ENCODE measurements around the gene AKAP12. TPM values are rescaled to one million over a fixed set of nuclear protein-coding genes. Genes with fewer than 3 reads are reported as not detected.

AKAP12 gene
- total RNA-seq, 1 donor from 2014 or later: 8.0 TPM

DNA sequence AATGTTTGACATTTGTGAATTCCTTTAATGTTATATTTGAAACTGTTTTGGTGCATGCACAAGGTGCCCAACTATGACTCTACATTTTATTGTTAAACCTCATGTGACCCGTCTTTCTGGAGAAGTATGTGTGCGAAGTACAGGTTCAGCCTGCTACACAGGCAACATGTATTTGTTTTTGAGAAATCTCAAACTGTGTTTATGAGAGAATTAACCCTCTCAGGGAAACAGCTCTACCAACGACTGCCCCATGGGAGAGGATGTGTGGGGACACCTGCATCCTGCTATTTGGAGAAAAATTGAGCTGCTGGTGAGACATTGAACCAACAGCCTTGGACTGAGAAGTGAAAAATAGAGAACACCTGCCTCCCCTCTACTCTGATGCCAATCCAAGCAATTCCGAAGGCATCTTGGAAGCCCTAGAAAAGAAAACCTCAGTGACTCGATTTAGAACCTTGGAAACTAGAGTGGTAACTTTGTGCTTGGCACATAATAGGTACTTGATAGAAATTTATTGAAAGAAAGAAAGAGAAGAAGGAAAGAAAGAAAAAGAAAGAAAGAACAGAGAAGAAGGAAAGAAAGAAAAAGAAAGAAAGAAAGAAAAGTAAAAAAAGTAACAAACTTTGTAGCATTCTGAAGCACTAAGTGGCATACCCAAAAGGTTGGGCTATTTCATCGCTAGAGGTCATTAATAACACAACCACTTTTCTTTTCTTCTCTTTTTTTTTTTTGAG, 2.9 kb upstream of the AKAP12 start:
- no peak for DNase-seq (ENCODE audit: low read depth)

GRCh38 chr6:151240036-151240685, 394 bp downstream of the AKAP12 start:
- DNase-seq (ENCODE audit: low read depth): peak; percentile 71

DNA sequence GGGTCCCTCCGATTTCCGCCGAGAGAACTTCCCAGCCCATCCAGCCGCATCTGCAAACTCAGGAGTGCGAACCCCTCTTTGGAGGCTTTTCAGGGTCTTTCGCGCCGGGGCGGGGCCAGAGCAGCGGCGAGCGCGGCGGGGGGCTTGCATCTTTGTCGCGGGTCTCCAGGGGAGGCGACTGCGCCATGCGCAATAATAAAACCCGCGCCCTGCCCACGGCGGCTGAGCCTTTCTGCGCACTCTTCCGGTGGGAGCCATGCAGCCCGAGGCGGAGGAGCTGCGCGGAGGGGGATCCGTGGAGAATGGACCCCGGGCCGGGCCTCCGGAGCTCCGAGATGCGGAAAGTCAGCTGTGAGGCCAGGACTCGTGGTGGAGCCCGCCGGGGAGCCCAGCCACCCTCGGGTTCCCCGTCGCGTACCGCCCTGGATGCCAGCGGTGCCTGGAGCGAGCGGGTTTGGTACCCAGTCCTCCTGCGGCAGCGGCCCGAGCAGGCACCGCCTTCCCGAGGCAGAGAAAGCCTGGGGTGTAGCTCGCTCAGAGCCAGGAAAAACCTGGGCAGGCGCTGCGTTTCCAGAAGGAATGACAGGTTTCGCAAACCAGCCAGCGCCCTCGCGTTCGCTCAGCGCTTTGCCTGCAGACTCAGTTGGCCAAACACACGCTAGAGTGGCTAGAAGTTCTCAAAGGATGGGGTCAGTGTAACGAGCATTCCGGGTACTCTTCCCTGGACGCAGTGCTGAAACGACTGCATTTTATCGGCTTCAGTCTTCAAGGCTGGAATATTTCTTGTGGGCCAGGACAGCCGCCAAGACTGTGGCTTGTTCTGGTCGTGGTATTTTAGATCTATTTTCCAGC, 1.2 kb downstream of the AKAP12 start:
- DNase-seq (ENCODE audit: low read depth): peak; percentile 48

DNA sequence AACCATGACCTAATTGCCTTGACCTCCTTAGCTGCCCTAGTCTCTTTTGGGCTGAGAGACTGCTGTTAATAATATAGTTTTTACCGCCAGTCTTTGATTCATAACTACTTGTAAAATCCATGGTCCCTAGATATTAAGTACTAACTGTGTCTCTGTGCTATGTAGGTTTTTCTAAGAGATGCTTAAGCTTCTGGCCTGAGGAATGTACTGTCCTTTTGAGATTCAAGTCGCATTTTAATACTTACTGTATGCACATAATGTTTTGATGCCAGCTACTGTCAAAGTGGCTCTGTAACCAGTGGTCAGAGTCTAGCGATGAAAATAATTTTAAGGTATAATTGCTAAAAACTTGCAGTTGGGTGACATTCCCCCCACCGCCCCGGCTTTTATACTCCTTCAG, 2.1 kb downstream of the AKAP12 start:
- no peak for DNase-seq (ENCODE audit: low read depth)

DNA sequence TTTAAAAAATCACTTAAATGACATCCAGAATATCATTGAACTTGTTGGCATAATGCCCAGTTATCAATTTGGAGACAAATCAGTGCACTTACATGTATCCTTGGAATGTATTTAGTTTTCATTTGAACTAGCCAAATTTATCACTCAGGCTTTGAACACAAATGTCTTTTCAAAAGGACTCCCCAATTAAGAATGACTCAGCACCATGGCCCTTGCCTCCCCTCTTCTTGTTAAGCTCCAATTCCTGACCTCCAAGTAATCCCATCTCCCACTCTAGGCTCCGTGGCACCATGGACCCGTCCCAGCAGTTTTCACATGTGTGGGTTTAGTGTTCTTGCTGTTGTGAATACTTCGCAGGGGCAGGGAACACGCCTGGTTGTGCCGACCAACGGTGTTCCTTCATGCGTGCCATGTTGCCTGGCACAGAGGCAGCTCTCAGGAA, 2.7 kb downstream of the AKAP12 start:
- no peak for DNase-seq (ENCODE audit: low read depth)

GRCh38 chr6:151243481-151243880, 3.7 kb downstream of the AKAP12 start:
- no peak for DNase-seq (ENCODE audit: low read depth)

GRCh38 chr6:151247490-151247889, 7.7 kb downstream of the AKAP12 start:
- no peak for DNase-seq (ENCODE audit: low read depth)

- no peak for DNase-seq (ENCODE audit: low read depth)
Observed at GRCh38 chr6:151248295-151248694, 8.5 kb downstream of the AKAP12 start.

GRCh38 chr6:151252634-151253033, 12.9 kb downstream of the AKAP12 start:
- no peak for DNase-seq (ENCODE audit: low read depth)

- no peak for DNase-seq (ENCODE audit: low read depth)
Observed at GRCh38 chr6:151254451-151255081, 14.8 kb downstream of the AKAP12 start.

DNA sequence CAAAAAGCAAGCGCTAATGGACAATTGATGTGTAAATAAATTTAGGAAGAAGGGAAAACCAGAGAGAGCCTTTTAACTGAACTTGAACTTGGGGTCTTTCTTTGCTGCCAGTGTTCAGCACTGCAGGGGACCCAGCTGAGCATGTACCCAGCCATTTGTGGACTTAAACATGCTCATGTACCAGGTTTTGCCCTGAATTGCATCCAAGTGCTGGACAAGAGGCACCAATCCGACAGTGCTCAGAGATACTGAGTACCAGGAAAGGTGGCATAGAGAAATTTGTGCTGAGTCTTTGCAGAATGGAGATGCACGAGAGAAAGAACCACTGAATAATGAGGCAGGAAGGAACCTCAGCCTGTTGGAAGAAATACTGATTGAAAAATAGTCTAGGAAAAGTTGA, 16.0 kb downstream of the AKAP12 start:
- DNase-seq (ENCODE audit: low read depth): no peak

DNA sequence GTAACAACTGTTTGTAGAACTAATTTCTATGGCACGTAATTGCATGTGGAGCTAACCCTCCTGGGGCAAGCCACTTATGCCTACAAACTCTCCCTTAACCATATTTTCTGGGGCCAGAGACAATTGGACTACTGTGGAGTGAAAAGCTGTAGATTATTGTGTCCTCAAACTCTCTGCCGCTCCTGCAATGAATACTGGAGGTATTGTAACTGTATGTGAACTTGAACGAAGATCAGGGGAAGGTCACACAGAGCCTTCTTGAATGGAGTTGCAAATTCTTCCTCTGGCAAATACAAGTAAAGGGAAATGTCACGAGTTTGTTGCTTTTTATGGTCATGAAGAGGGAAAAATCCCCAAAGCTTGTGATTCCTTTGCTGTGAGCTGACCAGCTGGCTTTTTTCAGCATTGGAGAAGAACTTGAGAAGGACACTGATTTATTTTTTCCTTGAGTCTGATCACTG, 18.2 kb downstream of the AKAP12 start:
- no peak for DNase-seq (ENCODE audit: low read depth)

DNA sequence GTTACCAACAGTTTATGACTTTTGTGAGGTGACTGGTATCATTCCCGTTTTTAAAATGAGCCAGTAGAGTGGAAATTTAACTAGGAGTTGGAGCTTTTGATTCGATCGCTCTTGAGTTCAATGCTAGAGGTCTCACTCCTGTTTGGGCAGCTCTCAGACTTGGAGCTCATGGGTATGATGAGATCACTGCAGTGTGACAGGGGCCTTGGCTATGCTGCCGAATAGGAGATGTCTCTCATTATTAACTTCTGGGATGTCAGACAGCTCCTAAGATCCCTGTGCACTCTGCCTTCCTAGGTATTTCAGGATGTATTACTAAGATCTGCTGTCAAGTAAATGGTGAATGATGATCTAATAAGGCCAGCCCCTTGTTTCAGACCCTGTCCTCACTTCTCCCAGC, 20.4 kb downstream of the AKAP12 start:
- DNase-seq (ENCODE audit: low read depth): no peak

DNA sequence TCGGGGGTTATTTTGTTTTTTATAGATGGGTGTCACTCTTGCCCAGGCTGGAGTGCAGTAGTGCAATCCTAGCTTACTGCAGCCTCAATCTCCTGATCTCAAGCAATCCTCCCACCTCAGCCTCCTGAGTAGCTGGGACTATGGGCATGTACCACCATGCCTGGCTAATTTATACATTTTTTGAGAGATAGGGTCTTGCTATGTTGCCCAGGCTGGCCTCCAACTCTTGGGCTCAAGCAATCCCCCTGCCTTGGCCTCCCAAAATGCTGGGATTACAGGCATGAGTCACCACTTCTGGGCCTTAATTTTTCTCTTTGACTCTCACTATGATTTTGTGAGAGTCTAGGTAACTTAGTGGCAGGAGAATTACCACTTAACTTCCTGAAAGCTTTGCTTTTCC, 23.3 kb downstream of the AKAP12 start:
- DNase-seq (ENCODE audit: low read depth): no peak

DNA sequence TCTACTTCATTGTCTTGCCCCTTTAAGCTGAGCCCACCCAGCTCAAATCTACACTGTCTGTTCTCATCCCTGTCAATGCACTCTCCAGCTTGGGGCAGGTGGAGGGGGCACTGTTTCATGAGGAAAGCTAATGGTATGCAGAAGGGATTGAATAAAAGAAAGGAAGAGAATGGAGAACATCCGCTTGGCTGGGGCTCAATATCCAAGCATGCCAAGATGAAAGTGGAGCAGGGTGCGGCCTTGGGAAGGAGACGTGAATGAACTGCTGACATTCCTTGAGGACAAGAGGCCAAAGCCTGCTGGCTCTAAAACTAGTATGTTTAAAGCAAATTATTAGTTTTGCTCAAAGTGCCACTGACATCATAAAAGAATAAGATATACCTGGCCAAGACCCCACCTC, 24.2 kb downstream of the AKAP12 start:
- DNase-seq (ENCODE audit: low read depth): no peak

DNA sequence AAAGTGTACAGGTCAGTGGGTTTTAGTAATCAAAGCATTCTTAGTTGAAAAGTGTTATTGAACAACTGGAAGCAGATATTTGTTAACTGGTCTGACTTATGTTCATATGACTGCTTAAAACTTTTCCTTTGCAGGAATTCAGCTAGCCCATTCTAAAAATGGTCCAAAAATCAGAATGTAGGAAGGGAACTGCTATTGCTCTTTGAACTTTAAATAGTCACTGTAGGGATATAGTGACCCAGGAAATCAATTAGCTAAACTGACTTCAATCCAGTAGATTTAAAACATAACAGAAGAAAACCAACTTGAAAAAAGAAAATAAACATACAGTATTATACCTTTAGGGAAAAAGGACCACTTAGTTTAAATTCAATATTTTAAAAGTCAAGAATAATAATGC, 25.5 kb downstream of the AKAP12 start:
- no peak for DNase-seq (ENCODE audit: low read depth)

GRCh38 chr6:151269321-151269995, 29.7 kb downstream of the AKAP12 start:
- no peak for DNase-seq (ENCODE audit: low read depth)

GRCh38 chr6:151275121-151275520, 35.4 kb downstream of the AKAP12 start:
- DNase-seq (ENCODE audit: low read depth): no peak

GRCh38 chr6:151275566-151275965, 35.8 kb downstream of the AKAP12 start:
- no peak for DNase-seq (ENCODE audit: low read depth)

DNA sequence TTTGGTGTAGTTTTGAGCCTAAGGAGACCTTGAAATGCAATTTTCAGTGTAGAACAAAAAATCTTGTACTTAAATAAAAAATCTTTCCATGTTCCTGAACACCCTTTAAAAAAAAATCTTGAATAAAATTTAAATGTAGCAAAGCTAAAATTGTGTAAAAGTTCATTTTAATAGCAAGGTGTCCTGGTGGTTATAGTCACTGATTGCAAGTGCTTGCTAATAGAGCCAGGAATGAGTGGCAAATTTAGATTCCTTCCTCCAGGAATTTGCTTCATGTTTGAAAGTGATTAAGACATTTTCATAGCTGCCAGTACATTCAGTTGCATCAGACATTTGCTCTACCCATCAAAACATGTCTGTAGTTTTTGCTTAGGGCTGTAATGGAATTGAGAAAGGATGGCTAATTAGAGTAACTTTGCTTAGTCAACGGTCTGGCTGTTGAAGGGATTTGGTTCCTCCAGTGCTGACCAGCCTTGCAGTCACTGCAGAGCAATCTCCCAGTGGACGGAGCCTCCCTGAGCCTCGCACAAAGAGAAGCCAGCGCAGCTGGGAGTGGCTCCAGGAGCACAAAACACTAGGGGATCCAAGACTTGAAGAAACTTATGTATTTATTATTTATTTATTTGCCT, 36.5 kb downstream of the AKAP12 start:
- peak; percentile 48 for DNase-seq (ENCODE audit: low read depth)
